Measurements from ENCODE around the gene CCN5.

DNA sequence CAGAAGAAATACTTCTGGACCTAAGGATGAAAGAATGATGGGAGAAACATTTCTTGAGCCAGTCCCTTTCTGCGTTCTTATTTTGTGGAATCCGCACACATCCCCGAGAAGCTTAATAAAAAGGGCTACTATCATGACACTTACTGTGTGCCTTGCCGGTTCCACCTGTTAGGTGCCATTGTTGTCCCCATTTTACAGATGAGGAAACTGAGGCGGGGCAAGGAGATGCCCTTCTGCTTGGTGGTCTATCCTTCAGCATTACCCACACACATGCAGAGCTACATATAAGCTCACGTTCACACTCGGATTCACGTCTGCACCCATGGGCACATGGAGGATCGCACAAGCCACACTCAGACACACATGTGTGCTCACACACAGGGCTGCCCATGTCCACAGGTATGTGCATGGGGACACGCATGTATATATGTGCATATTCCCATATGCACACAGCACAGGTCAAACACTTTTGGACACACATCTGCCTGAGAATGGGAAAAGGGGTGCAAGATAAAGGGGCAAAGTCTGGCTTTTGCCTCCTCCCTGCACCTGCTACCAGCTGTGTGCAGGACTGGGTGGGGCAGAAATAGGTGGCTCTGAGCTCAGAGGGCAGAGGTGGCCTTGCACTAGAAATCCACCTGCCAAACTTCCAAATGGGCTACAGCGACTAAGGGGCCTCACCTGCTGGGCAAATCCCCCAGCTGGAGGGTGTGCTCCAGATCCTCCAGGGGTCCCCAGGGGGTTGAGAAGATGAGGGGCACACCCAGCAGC lies 33.2 kb upstream of the CCN5 start:
- TF ChIP-seq, protein P1, sequence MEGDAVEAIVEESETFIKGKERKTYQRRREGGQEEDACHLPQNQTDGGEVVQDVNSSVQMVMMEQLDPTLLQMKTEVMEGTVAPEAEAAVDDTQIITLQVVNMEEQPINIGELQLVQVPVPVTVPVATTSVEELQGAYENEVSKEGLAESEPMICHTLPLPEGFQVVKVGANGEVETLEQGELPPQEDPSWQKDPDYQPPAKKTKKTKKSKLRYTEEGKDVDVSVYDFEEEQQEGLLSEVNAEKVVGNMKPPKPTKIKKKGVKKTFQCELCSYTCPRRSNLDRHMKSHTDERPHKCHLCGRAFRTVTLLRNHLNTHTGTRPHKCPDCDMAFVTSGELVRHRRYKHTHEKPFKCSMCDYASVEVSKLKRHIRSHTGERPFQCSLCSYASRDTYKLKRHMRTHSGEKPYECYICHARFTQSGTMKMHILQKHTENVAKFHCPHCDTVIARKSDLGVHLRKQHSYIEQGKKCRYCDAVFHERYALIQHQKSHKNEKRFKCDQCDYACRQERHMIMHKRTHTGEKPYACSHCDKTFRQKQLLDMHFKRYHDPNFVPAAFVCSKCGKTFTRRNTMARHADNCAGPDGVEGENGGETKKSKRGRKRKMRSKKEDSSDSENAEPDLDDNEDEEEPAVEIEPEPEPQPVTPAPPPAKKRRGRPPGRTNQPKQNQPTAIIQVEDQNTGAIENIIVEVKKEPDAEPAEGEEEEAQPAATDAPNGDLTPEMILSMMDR (conservative IDR thresholded peaks at IDR 0.05 in 1 of 2, IDR thresholded peaks at IDR 0.05 in 1 of 2; ENCODE audit: extremely low read depth in 1 of 2, insufficient read depth in 1 of 2, low read depth in 1 of 2, low read length in 2 of 2), result no peak
- TF ChIP-seq EZH2 (IDR thresholded peaks at IDR 0.05; ENCODE audit: borderline replicate concordance, low read length), result no peak
